HCT116 (cell line): Measurements from ENCODE around the gene EXOC6B.

Experiments used
- CEBPB ChIP-seq: IDR thresholded peaks from 2 replicates; pipeline ENCODE4 v1.6.1; 2012; ENCODE audit warnings: low read depth
- CTCF ChIP-seq, 3 experiments: fragments of 200-600 bp in 1 of 3; sonication (generic) in 1 of 3; IDR thresholded peaks in 2 of 3; conservative IDR thresholded peaks in 1 of 3; 2 replicates each; pipeline ENCODE4 v1.5.1; 2012 to 2017; ENCODE audit warnings: low read depth in 2 of 3, low read length in 2 of 3, antibody characterized with exemption in 1 of 3, borderline replicate concordance in 1 of 3, control low read depth in 1 of 3, mild to moderate bottlenecking in 1 of 3, mixed read lengths in 1 of 3, mixed run types in 1 of 3, moderate library complexity in 1 of 3; ENCODE audit not compliant: insufficient read depth in 1 of 3
- EGR1 ChIP-seq: IDR thresholded peaks from 2 replicates; pipeline ENCODE4 v1.6.1; 2012; ENCODE audit warnings: low read depth
- EZH2 ChIP-seq: fragments of 200-600 bp; sonication (generic); IDR thresholded peaks from 2 replicates; pipeline ENCODE4 v1.6.1; 2017; ENCODE audit warnings: antibody characterized with exemption, mixed run types
- EZH2phosphoT487 ChIP-seq: fragments of 200-600 bp; IDR thresholded peaks from 2 replicates; pipeline ENCODE4 v1.6.1; 2018; ENCODE audit warnings: antibody characterized with exemption, borderline replicate concordance
- MAX ChIP-seq: IDR thresholded peaks from 2 replicates; pipeline ENCODE4 v1.6.1; 2012
- POLR2A ChIP-seq: IDR thresholded peaks from 2 replicates; pipeline ENCODE4 v1.7.0; 2011; ENCODE audit warnings: borderline replicate concordance; ENCODE audit not compliant: insufficient read depth, insufficient read length; ENCODE audit errors: extremely low read depth
- POLR2AphosphoS5 ChIP-seq: IDR thresholded peaks from 2 replicates; pipeline ENCODE4 v1.6.1; 2011; ENCODE audit warnings: mild to moderate bottlenecking, low read depth, low read length, moderate library complexity
- SP1 ChIP-seq: IDR thresholded peaks from 2 replicates; pipeline ENCODE4 v1.6.1; 2012; ENCODE audit warnings: low read depth
- SRF ChIP-seq: IDR thresholded peaks from 2 replicates; pipeline ENCODE4 v1.6.1; 2012; ENCODE audit warnings: low read depth
- TCF7L2 ChIP-seq: IDR thresholded peaks from 2 replicates; pipeline ENCODE4 v1.7.0; 2011; ENCODE audit warnings: borderline replicate concordance, inconsistent platforms; ENCODE audit not compliant: insufficient read depth, insufficient read length; ENCODE audit errors: extremely low read depth
- YY1 ChIP-seq: IDR thresholded peaks from 2 replicates; pipeline ENCODE4 v1.6.1; 2011; ENCODE audit warnings: low read length, low read depth, moderate library complexity, mild to moderate bottlenecking; ENCODE audit not compliant: insufficient replicate concordance; ENCODE audit errors: extremely low read depth
- ZNF274 ChIP-seq: fragments of 200-500 bp; sonication (Bioruptor generic); IDR thresholded peaks from 2 replicates; pipeline ENCODE4 v1.6.1; 2014; ENCODE audit warnings: mild to moderate bottlenecking, low read depth, low read length, inconsistent platforms
- TF ChIP-seq, protein P1 (sequence below): IDR thresholded peaks from 2 replicates; pipeline ENCODE4 v1.6.1; 2012; ENCODE audit warnings: low read depth

- TF ChIP-seq YY1 (no peak), POLR2AphosphoS5 (no peak), TCF7L2 (no peak), POLR2A (no peak), CTCF (IDR thresholded peaks at IDR 0.05 in 2 of 3, conservative IDR thresholded peaks at IDR 0.05 in 1 of 3; ENCODE audit: borderline replicate concordance in 1 of 3, insufficient read depth in 1 of 3, low read depth in 2 of 3, low read length in 2 of 3) (no peak), SRF (no peak), EZH2 (no peak), ZNF274 (no peak), CEBPB (no peak), SP1 (no peak), MAX (no peak), EZH2phosphoT487 (no peak), EGR1 (no peak)
- TF ChIP-seq, protein P1, sequence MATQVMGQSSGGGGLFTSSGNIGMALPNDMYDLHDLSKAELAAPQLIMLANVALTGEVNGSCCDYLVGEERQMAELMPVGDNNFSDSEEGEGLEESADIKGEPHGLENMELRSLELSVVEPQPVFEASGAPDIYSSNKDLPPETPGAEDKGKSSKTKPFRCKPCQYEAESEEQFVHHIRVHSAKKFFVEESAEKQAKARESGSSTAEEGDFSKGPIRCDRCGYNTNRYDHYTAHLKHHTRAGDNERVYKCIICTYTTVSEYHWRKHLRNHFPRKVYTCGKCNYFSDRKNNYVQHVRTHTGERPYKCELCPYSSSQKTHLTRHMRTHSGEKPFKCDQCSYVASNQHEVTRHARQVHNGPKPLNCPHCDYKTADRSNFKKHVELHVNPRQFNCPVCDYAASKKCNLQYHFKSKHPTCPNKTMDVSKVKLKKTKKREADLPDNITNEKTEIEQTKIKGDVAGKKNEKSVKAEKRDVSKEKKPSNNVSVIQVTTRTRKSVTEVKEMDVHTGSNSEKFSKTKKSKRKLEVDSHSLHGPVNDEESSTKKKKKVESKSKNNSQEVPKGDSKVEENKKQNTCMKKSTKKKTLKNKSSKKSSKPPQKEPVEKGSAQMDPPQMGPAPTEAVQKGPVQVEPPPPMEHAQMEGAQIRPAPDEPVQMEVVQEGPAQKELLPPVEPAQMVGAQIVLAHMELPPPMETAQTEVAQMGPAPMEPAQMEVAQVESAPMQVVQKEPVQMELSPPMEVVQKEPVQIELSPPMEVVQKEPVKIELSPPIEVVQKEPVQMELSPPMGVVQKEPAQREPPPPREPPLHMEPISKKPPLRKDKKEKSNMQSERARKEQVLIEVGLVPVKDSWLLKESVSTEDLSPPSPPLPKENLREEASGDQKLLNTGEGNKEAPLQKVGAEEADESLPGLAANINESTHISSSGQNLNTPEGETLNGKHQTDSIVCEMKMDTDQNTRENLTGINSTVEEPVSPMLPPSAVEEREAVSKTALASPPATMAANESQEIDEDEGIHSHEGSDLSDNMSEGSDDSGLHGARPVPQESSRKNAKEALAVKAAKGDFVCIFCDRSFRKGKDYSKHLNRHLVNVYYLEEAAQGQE = no peak
Measured at GRCh38 chr2:72847534-72848315, 21.9 kb upstream of the EXOC6B start.
